Activated CD8-positive, alpha-beta T cell treated with anti-CD3 and anti-CD28 coated beads for 36 hours (primary cell): ENCODE data around the gene GPSM1. TPM values are rescaled to one million over a fixed set of nuclear protein-coding genes. Genes with fewer than 3 reads are reported as not detected.

ENCODE experiments used
- ATAC-seq: fragments of 200-7000 bp; cut with Tn5 transposase; one replicate; pipeline ENCODE4 v1.10.0; 2021; ENCODE audit warnings: mild to moderate bottlenecking, moderate library complexity
- CTCF ChIA-PET: fragments of 350-600 bp; sonication (Branson Sonifier 250); formaldehyde crosslinking; loops from one replicate; lab custom pipeline; 2021; ENCODE audit warnings: antibody characterized with exemption; lab: Charles Lee
- POLR2A ChIA-PET: fragments of 350-600 bp; sonication (Branson Sonifier 250); formaldehyde crosslinking; loops from one replicate; lab custom pipeline; 2021; ENCODE audit warnings: antibody characterized with exemption; lab: Charles Lee
- DNase-seq: peaks from one replicate; pipeline ENCODE4 v3.0.0-alpha.2; 2020
- H3K27ac Mint-ChIP-seq: one replicate; pipeline ENCODE4 v1.8.0; 2021; ENCODE audit warnings: mild to moderate bottlenecking, mixed read lengths
- H3K27me3 Mint-ChIP-seq: one replicate; pipeline ENCODE4 v1.8.0; 2021; ENCODE audit warnings: mixed read lengths
- H3K36me3 Mint-ChIP-seq: one replicate; pipeline ENCODE4 v1.8.0; 2021; ENCODE audit warnings: low read depth, mixed read lengths
- H3K4me1 Mint-ChIP-seq: one replicate; pipeline ENCODE4 v1.8.0; 2021; ENCODE audit warnings: low read depth, mixed read lengths
- H3K4me3 Mint-ChIP-seq: one replicate; pipeline ENCODE4 v1.8.0; 2021; ENCODE audit warnings: mild to moderate bottlenecking, moderate library complexity, mixed read lengths
- H3K9me3 Mint-ChIP-seq: one replicate; pipeline ENCODE4 v1.8.0; 2021; ENCODE audit warnings: mixed read lengths
- CTCF ChIP-seq: fragments of 200-600 bp; IDR thresholded peaks from one replicate; pipeline ENCODE4 v1.8.0; 2022; ENCODE audit warnings: antibody characterized with exemption, mild to moderate bottlenecking
- intact Hi-C: fragments of 100-400 bp; cut with micrococcal nuclease; formaldehyde crosslinking; loops from one replicate; pipeline ENCODE4 v1.10.0; 2022
- total RNA-seq, 2 experiments: library from RNA; stranded (reverse); gene quantifications; one replicate each; pipeline ENCODE4 v1.2.3, GENCODE V29; 2021

The GPSM1 gene
- total RNA-seq, 2 experiments from 2014 or later = 8.8 to 10.0 TPM

DNA sequence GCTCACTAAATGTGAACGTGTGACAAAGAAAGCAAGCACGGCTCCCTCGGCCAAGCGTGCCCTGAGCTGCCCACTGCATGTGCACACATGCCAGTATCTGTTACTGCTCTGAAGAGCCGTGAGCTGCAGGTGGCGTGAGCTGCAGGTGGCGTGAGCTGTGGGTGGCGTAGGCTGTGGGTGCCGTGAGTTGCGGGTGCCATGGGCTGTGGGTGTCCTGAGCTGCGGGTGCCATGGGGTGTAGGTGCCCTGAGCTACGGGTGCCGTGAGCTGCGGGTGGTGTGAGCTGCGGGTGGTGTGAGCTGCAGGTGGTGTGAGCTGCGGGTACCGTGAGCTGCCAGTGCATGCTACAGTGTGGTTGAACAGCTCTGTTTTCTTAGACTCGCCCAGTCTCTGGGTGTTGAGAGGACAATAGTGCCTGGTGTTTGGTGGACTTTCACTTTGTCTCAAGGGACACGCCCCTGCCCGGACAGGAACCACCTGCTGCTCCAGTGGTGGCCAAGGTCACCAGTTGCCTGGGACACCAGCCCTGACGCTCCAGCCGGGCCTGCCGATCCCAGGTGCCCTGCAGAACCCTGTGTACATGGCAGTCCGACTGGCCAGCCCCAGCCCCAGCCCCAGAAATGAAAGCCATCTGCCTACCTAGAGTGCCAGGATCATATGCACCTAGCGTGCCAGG is 30.2 kb upstream of the GPSM1 start:
- intact Hi-C loops = no loop called here
- POLR2A ChIA-PET = no interaction called here
- ATAC-seq (no peak), DNase-seq (no peak)
- Mint-ChIP-seq H3K4me3 (no peak overlapping the region), H3K4me1 (no peaks in the 10 kb centered on the region), H3K9me3 (no peaks in the 10 kb centered on the region), H3K27ac (no peak overlapping the region), H3K36me3 (no peaks in the 10 kb centered on the region), H3K27me3 (no peaks in the 10 kb centered on the region)
- CTCF ChIA-PET = no interaction called here
- TF ChIP-seq CTCF = no peak

DNA sequence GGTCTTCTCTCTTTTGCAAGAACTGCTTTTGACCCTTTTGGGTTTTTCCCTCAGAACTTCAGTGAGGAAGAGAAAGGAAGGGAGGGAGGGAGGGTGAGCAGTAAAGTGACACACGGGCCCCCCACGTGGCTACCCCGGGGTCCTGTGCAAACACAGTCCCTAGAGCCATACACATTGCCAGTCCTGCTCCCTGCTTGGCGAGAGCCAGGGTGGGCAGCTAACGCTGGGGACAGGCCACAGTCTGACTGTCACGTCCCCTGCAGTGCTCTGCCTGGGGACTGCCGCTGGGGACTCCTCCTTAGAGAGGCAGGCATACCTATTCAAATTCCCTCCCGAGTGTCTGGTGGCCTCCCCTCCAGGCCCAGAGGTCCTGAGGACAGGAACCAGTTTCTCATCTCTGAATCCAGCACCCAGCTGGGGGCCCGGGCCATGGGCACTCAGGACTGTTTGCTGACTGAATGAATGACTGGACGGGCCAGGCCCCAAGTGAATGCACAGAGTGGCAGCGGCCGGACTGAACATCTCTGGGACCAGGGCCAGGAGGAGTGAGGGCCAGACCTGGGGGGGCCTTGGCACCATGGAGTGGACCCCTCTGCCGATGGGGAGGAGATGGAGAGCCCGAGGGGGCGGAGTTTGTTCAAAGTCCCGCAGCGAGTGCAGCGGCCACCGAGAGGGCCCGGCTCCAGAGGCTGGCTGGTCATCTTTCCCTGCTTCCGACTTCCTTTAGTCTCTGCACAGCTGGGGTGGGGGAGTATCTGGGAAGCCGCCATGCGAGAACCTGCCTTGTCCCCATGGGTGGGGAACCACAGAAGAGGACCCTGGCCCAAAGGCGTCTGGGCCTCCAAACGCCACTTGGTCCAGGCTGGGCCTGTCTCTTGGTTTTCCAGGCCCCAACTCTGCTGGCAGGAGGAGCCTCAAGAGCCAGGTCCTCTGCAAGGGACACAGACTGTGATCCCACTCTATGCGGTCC is 29.3 kb upstream of the GPSM1 start:
- ATAC-seq (no peak), DNase-seq (no peak)
- H3K4me1 Mint-ChIP-seq = no peaks in the 10 kb centered on the region
- no peak for TF ChIP-seq CTCF
- H3K9me3 Mint-ChIP-seq = no peaks in the 10 kb centered on the region
- H3K27ac Mint-ChIP-seq = no peak overlapping the region
- no peak overlapping the region for H3K4me3 Mint-ChIP-seq
- no peaks in the 10 kb centered on the region for H3K36me3 Mint-ChIP-seq
- CTCF ChIA-PET = no interaction called here
- POLR2A ChIA-PET = no interaction called here
- no peaks in the 10 kb centered on the region for H3K27me3 Mint-ChIP-seq
- intact Hi-C loops = no loop called here

GRCh38 chr9:136299116-136299515 is 28.2 kb upstream of the GPSM1 start:
- DNase-seq = no peak
- H3K9me3 Mint-ChIP-seq = no peaks in the 10 kb centered on the region
- no peaks in the 10 kb centered on the region for H3K27me3 Mint-ChIP-seq
- H3K27ac Mint-ChIP-seq = no peak overlapping the region
- intact Hi-C loops = no loop called here
- no peak for ATAC-seq
- no peaks in the 10 kb centered on the region for H3K36me3 Mint-ChIP-seq
- POLR2A ChIA-PET = no interaction called here
- CTCF ChIA-PET = no interaction called here
- no peak for TF ChIP-seq CTCF
- H3K4me3 Mint-ChIP-seq = no peak overlapping the region
- H3K4me1 Mint-ChIP-seq = no peaks in the 10 kb centered on the region

GRCh38 chr9:136299541-136299940 is 27.8 kb upstream of the GPSM1 start:
- ChIA-PET POLR2A (no interaction called here), CTCF (no interaction called here)
- no peak for TF ChIP-seq CTCF
- Mint-ChIP-seq H3K4me3 (no peak overlapping the region), H3K36me3 (no peaks in the 10 kb centered on the region), H3K4me1 (no peaks in the 10 kb centered on the region), H3K27ac (no peak overlapping the region), H3K27me3 (no peaks in the 10 kb centered on the region), H3K9me3 (no peaks in the 10 kb centered on the region)
- DNase-seq = no peak
- intact Hi-C loops = no loop called here
- ATAC-seq = no peak

- ATAC-seq = no peak
- Mint-ChIP-seq H3K9me3 (no peaks in the 10 kb centered on the region), H3K4me3 (no peak overlapping the region), H3K27ac (no peak overlapping the region), H3K4me1 (no peaks in the 10 kb centered on the region), H3K27me3 (no peaks in the 10 kb centered on the region), H3K36me3 (no peaks in the 10 kb centered on the region)
- no peak for TF ChIP-seq CTCF
- DNase-seq = no peak
- POLR2A ChIA-PET = no interaction called here
- intact Hi-C loops = no loop called here
- CTCF ChIA-PET = no interaction called here
Measured at GRCh38 chr9:136300016-136300545, 27.3 kb upstream of the GPSM1 start.
